GM23248 (cell line): ENCODE results near the gene GRIP1. TPM values are rescaled to one million over a fixed set of nuclear protein-coding genes. Genes with fewer than 3 reads are reported as not detected.

Experiments
- DNase-seq: peaks from one replicate; pipeline ENCODE4 v3.0.0-alpha.2; 2015
- H2AFZ ChIP-seq: fragments of 200-600 bp; sonication (generic); 2 replicates; pipeline ENCODE4 v1.6.1; 2016; ENCODE audit warnings: antibody characterized with exemption
- H3F3A ChIP-seq: fragments of 200-600 bp; sonication (generic); 2 replicates; pipeline ENCODE4 v1.6.1; 2016; ENCODE audit warnings: mild to moderate bottlenecking, antibody characterized with exemption, mixed run types; ENCODE audit not compliant: insufficient read depth
- H3K27ac ChIP-seq: fragments of 200-600 bp; sonication (generic); 2 replicates; pipeline ENCODE4 v1.5.1; 2016; ENCODE audit warnings: mild to moderate bottlenecking
- H3K27me3 ChIP-seq: fragments of 200-600 bp; sonication (generic); replicated peaks from 2 replicates; pipeline ENCODE4 v1.6.1; 2016; ENCODE audit warnings: mild to moderate bottlenecking; ENCODE audit not compliant: insufficient read depth
- H3K36me3 ChIP-seq: fragments of 200-600 bp; sonication (generic); 2 replicates; pipeline ENCODE4 v1.6.1; 2016; ENCODE audit warnings: low read depth, mild to moderate bottlenecking
- H3K4me1 ChIP-seq: fragments of 200-600 bp; sonication (generic); 2 replicates; pipeline ENCODE4 v1.6.1; 2016; ENCODE audit warnings: mild to moderate bottlenecking; ENCODE audit not compliant: insufficient read depth
- H3K4me2 ChIP-seq: fragments of 200-600 bp; sonication (generic); one replicate; pipeline ENCODE4 v1.6.1; 2016; ENCODE audit warnings: mild to moderate bottlenecking; ENCODE audit not compliant: unreplicated experiment
- H3K4me3 ChIP-seq: fragments of 200-600 bp; sonication (generic); 2 replicates; pipeline ENCODE4 v1.5.1; 2016; ENCODE audit warnings: mild to moderate bottlenecking
- H3K79me2 ChIP-seq: fragments of 200-600 bp; sonication (generic); 2 replicates; pipeline ENCODE4 v1.6.1; 2016; ENCODE audit warnings: mild to moderate bottlenecking; ENCODE audit not compliant: insufficient read depth
- H3K9ac ChIP-seq: fragments of 200-600 bp; sonication (generic); 2 replicates; pipeline ENCODE4 v1.6.1; 2016; ENCODE audit warnings: mild to moderate bottlenecking
- H3K9me2 ChIP-seq: fragments of 200-600 bp; sonication (generic); 2 replicates; pipeline ENCODE4 v1.6.1; 2016; ENCODE audit warnings: mixed run types, mild to moderate bottlenecking, moderate library complexity; ENCODE audit not compliant: insufficient read depth
- H3K9me3 ChIP-seq: fragments of 200-600 bp; sonication (generic); one replicate; pipeline ENCODE4 v1.6.1; 2017; ENCODE audit warnings: low read depth
- H4K20me1 ChIP-seq: fragments of 200-600 bp; sonication (generic); 2 replicates; pipeline ENCODE4 v1.6.0; 2016; ENCODE audit not compliant: insufficient read depth
- EZH2 ChIP-seq: fragments of 200-600 bp; sonication (generic); IDR thresholded peaks from 2 replicates; pipeline ENCODE4 v1.6.1; 2018; ENCODE audit warnings: antibody characterized with exemption, mild to moderate bottlenecking; ENCODE audit not compliant: insufficient read depth, poor library complexity, severe bottlenecking
- EZH2phosphoT487 ChIP-seq: fragments of 200-600 bp; sonication (generic); IDR thresholded peaks from 2 replicates; pipeline ENCODE4 v1.6.1; 2018; ENCODE audit warnings: antibody characterized with exemption, moderate library complexity, mild to moderate bottlenecking, low read depth; ENCODE audit not compliant: insufficient read depth
- WGBS, 2 experiments: methylation state at CpG; one replicate each; pipeline ENCODE4 v1.1.6; 2015 to 2017; ENCODE audit warnings: low lambda C conversion rate in 2 of 2, low coverage in 1 of 2; ENCODE audit errors: missing lambda C conversion rate in 2 of 2; 5-methylcytosine and 5-hydroxymethylcytosine counted together
- in situ Hi-C: fragments of 300-500 bp; cut with MboI; formaldehyde crosslinking; loops from 2 replicates; pipeline ENCODE4 v1.15.0; 2020
- polyA plus RNA-seq: library from polyadenylated mRNA; unstranded; fragments of >200 nt; fragmentation: Nextera tagmentation; extraction: Ambion mirVana; gene quantifications from 2 replicates; pipeline ENCODE4 v1.2.1, GENCODE V29; 2016
- total RNA-seq: library from RNA; depleted of rRNA; stranded (reverse); fragments of >200 nt; shearing (Covaris generic); gene quantifications from 2 replicates; pipeline ENCODE4 v1.2.3, GENCODE V29; 2014

The GRIP1 gene
- total and polyA plus RNA-seq, 2 experiments from 2014 or later: not detected

GRCh38 chr12:66497008-66497897 lies 181.6 kb downstream of the GRIP1 start:
- TF ChIP-seq EZH2phosphoT487: no peak
- no peak for TF ChIP-seq EZH2

GRCh38 chr12:66496595-66496994 lies 182.3 kb downstream of the GRIP1 start:
- no peaks in the 10 kb centered on the region for H3F3A ChIP-seq
- H3K9me3 ChIP-seq: no peaks in the 10 kb centered on the region
- no peaks in the 10 kb centered on the region for H3K79me2 ChIP-seq
- no peak overlapping the region for H3K27ac ChIP-seq
- no peaks in the 10 kb centered on the region for H3K9me2 ChIP-seq
- in situ Hi-C loops: no loop called here
- no peak overlapping the region for H3K4me3 ChIP-seq
- H3K27me3 ChIP-seq: no peaks in the 10 kb centered on the region; the same call in none of the 2 replicates
- WGBS, 2 experiments: 0 to 5% methylated on average over 1 of the region's 1 CpG
- DNase-seq: no peak
- no peak overlapping the region for H2AFZ ChIP-seq
- H4K20me1 ChIP-seq: no peaks in the 10 kb centered on the region
- H3K4me1 ChIP-seq: no peaks in the 10 kb centered on the region
- no peak for TF ChIP-seq EZH2phosphoT487
- TF ChIP-seq EZH2: no peak
- H3K4me2 ChIP-seq: no peak overlapping the region
- no peak overlapping the region for H3K9ac ChIP-seq
- no peaks in the 10 kb centered on the region for H3K36me3 ChIP-seq

More at GRCh38 chr12:66497008-66497897, 181.6 kb downstream of the GRIP1 start:
- Histone ChIP-seq H3F3A (no peaks in the 10 kb centered on the region), H3K4me2 (no peak overlapping the region), H3K36me3 (no peaks in the 10 kb centered on the region), H3K9me2 (no peaks in the 10 kb centered on the region), H2AFZ (no peak overlapping the region), H3K27me3 (no peaks in the 10 kb centered on the region; the same call in none of the 2 replicates), H4K20me1 (no peaks in the 10 kb centered on the region), H3K9ac (no peak overlapping the region), H3K79me2 (no peaks in the 10 kb centered on the region), H3K4me1 (no peaks in the 10 kb centered on the region), H3K4me3 (no peak overlapping the region), H3K27ac (no peak overlapping the region), H3K9me3 (no peaks in the 10 kb centered on the region)
- DNase-seq: no peak
- in situ Hi-C loops: no loop called here
- WGBS, 2 experiments: 53 to 56% methylated on average over 8 of the region's 8 CpGs

GRCh38 chr12:66495709-66496108 lies 183.2 kb downstream of the GRIP1 start:
- Histone ChIP-seq H3K4me1 (no peaks in the 10 kb centered on the region), H3K9me2 (no peaks in the 10 kb centered on the region), H4K20me1 (no peaks in the 10 kb centered on the region), H3K79me2 (no peaks in the 10 kb centered on the region), H3K27me3 (no peaks in the 10 kb centered on the region; the same call in none of the 2 replicates), H2AFZ (no peak overlapping the region), H3K4me2 (no peak overlapping the region), H3K27ac (no peak overlapping the region), H3K9me3 (no peaks in the 10 kb centered on the region), H3F3A (no peaks in the 10 kb centered on the region), H3K36me3 (no peaks in the 10 kb centered on the region), H3K9ac (no peak overlapping the region), H3K4me3 (no peak overlapping the region)
- DNase-seq: no peak
- in situ Hi-C loops: no loop called here
- WGBS, 2 experiments: 69 to 70% methylated on average over 14 of the region's 14 CpGs
- TF ChIP-seq EZH2 (no peak), EZH2phosphoT487 (no peak)

GRCh38 chr12:66493819-66494218 lies 185.1 kb downstream of the GRIP1 start:
- no peak for DNase-seq
- no peaks in the 10 kb centered on the region; the same call in none of the 2 replicates for H3K27me3 ChIP-seq
- TF ChIP-seq EZH2phosphoT487: no peak
- TF ChIP-seq EZH2: no peak
- no peak overlapping the region for H3K9ac ChIP-seq
- in situ Hi-C loops: no loop called here
- no peaks in the 10 kb centered on the region for H4K20me1 ChIP-seq
- H3K9me3 ChIP-seq: no peaks in the 10 kb centered on the region
- no peaks in the 10 kb centered on the region for H3K36me3 ChIP-seq
- H3K27ac ChIP-seq: no peak overlapping the region
- no peaks in the 10 kb centered on the region for H3K79me2 ChIP-seq
- no peaks in the 10 kb centered on the region for H3F3A ChIP-seq
- H3K4me1 ChIP-seq: no peaks in the 10 kb centered on the region
- H3K4me2 ChIP-seq: no peak overlapping the region
- H3K4me3 ChIP-seq: no peak overlapping the region
- H3K9me2 ChIP-seq: no peaks in the 10 kb centered on the region
- H2AFZ ChIP-seq: no peak overlapping the region
